Hepatocyte (in vitro differentiated cells): ENCODE measurements around the gene C6orf52. TPM values are rescaled to one million over a fixed set of nuclear protein-coding genes. Genes with fewer than 3 reads are reported as not detected.
A peak's percentile ranks its signal among the peaks of the same experiment; 100 is the strongest.

Experiments
- DNase-seq: peaks from one replicate; pipeline ENCODE4 v3.0.0-alpha.2; 2016; ENCODE audit warnings: low spot score
- H2AFZ ChIP-seq: fragments of 200-600 bp; sonication (generic); 2 replicates; pipeline ENCODE4 v1.6.0; 2016; ENCODE audit warnings: antibody characterized with exemption, mild to moderate bottlenecking
- H3K27ac ChIP-seq: fragments of 200-600 bp; sonication (generic); 2 replicates; pipeline ENCODE4 v1.5.1; 2016; ENCODE audit warnings: mild to moderate bottlenecking
- H3K27me3 ChIP-seq: fragments of 200-600 bp; sonication (generic); 2 replicates; pipeline ENCODE4 v1.6.1; 2016
- H3K36me3 ChIP-seq: fragments of 200-600 bp; sonication (generic); replicated peaks from 2 replicates; pipeline ENCODE4 v1.5.1; 2016; ENCODE audit warnings: low read depth; ENCODE audit not compliant: insufficient read depth
- H3K4me1 ChIP-seq: fragments of 200-600 bp; sonication (generic); 2 replicates; pipeline ENCODE4 v1.5.1; 2016; ENCODE audit warnings: mild to moderate bottlenecking, moderate library complexity; ENCODE audit not compliant: insufficient read depth
- H3K4me2 ChIP-seq: fragments of 200-600 bp; sonication (generic); 2 replicates; pipeline ENCODE4 v1.6.0; 2016
- H3K4me3 ChIP-seq: fragments of 200-600 bp; sonication (generic); 2 replicates; pipeline ENCODE4 v1.5.1; 2016; ENCODE audit warnings: mild to moderate bottlenecking
- H3K79me2 ChIP-seq: fragments of 200-600 bp; sonication (generic); 2 replicates; pipeline ENCODE4 v1.6.0; 2017; ENCODE audit warnings: mild to moderate bottlenecking
- H3K9me2 ChIP-seq: fragments of 200-600 bp; sonication (generic); replicated peaks from 2 replicates; pipeline ENCODE4 v1.6.0; 2017; ENCODE audit warnings: mild to moderate bottlenecking; ENCODE audit not compliant: insufficient read depth
- H3K9me3 ChIP-seq: fragments of 200-600 bp; sonication (generic); 2 replicates; pipeline ENCODE4 v1.5.1; 2016; ENCODE audit warnings: low read depth, mild to moderate bottlenecking
- H4K20me1 ChIP-seq: fragments of 200-600 bp; sonication (generic); 2 replicates; pipeline ENCODE4 v1.6.0; 2016; ENCODE audit warnings: mild to moderate bottlenecking; ENCODE audit not compliant: insufficient read depth, poor library complexity, severe bottlenecking
- CTCF ChIP-seq: fragments of 200-600 bp; sonication (generic); IDR thresholded peaks from 2 replicates; pipeline ENCODE4 v1.5.1; 2016; ENCODE audit warnings: antibody characterized with exemption, mild to moderate bottlenecking; ENCODE audit not compliant: poor library complexity
- EZH2 ChIP-seq: fragments of 200-600 bp; sonication (generic); IDR thresholded peaks from 2 replicates; pipeline ENCODE4 v1.6.1; 2016; ENCODE audit warnings: antibody characterized with exemption, mild to moderate bottlenecking, borderline replicate concordance
- EZH2phosphoT487 ChIP-seq: fragments of 200-600 bp; sonication (generic); IDR thresholded peaks from one replicate; pipeline ENCODE4 v1.6.1; 2018; ENCODE audit warnings: antibody characterized with exemption, mild to moderate bottlenecking, low read depth, moderate library complexity; ENCODE audit not compliant: unreplicated experiment, severe bottlenecking
- WGBS: methylation state at CpG from one replicate; pipeline ENCODE4 v1.1.6; 2016; ENCODE audit warnings: low lambda C conversion rate; ENCODE audit errors: missing lambda C conversion rate; 5-methylcytosine and 5-hydroxymethylcytosine counted together
- polyA plus RNA-seq: library from polyadenylated mRNA; unstranded; fragments of >200 nt; fragmentation: Nextera tagmentation; extraction: Ambion mirVana; gene quantifications from 2 replicates; pipeline ENCODE4 v1.2.1, GENCODE V29; 2016
- total RNA-seq: library from RNA; depleted of rRNA; stranded (reverse); fragments of >200 nt; gene quantifications from 2 replicates; pipeline ENCODE4 v1.2.3, GENCODE V29; 2014

C6orf52 gene
- total and polyA plus RNA-seq, 2 experiments from 2014 or later, result 1.2 to 6.8 TPM

- H3K9me2 ChIP-seq, result no peaks in the 10 kb centered on the region
- peak overlapping the region; percentile 91 for H3K4me2 ChIP-seq
- H3K4me1 ChIP-seq, result peaks cover 39% of the 10 kb centered on the region
- H2AFZ ChIP-seq, result peak overlapping the region; percentile 34
- peak; percentile 45 for DNase-seq
- peaks cover 54% of the 10 kb centered on the region for H3K79me2 ChIP-seq
- no peaks in the 10 kb centered on the region for H3K27me3 ChIP-seq
- H3K9me3 ChIP-seq, result no peaks in the 10 kb centered on the region
- no peak for TF ChIP-seq EZH2phosphoT487
- no peak for TF ChIP-seq EZH2
- no peak for TF ChIP-seq CTCF
- peak overlapping the region; percentile 90 for H3K27ac ChIP-seq
- H3K36me3 ChIP-seq, result no peaks in the 10 kb centered on the region
- peak overlapping the region; percentile 93 for H3K4me3 ChIP-seq
- H4K20me1 ChIP-seq, result no peaks in the 10 kb centered on the region
- 28% methylated on average over 8 of the region's 8 CpGs for WGBS
These were observed 1.4 kb downstream of the C6orf52 start for GRCh38 chr6:10692965-10693538.

- no peaks in the 10 kb centered on the region for H4K20me1 ChIP-seq
- H2AFZ ChIP-seq, result peak overlapping the region; percentile 29
- WGBS, result 24% methylated on average over 15 of the region's 15 CpGs
- H3K4me3 ChIP-seq, result peak overlapping the region; percentile 4
- H3K27ac ChIP-seq, result peak overlapping the region; percentile 90
- no peaks in the 10 kb centered on the region for H3K9me3 ChIP-seq
- peaks cover 40% of the 10 kb centered on the region for H3K4me1 ChIP-seq
- no peaks in the 10 kb centered on the region for H3K27me3 ChIP-seq
- peak overlapping the region; percentile 91 for H3K4me2 ChIP-seq
- H3K9me2 ChIP-seq, result no peaks in the 10 kb centered on the region
- no peaks in the 10 kb centered on the region for H3K36me3 ChIP-seq
- no peak for TF ChIP-seq EZH2
- H3K79me2 ChIP-seq, result peaks cover 33% of the 10 kb centered on the region
- DNase-seq, result peak; percentile 11
These were observed 3.6 kb downstream of the C6orf52 start for GRCh38 chr6:10690651-10691445.

- TF ChIP-seq EZH2 (no peak), CTCF (no peak), EZH2phosphoT487 (no peak)
- DNase-seq, result no peak
- Histone ChIP-seq H3K27ac (no peak overlapping the region), H3K79me2 (peaks cover 11% of the 10 kb centered on the region), H3K4me2 (peak overlapping the region; percentile 63), H3K36me3 (no peaks in the 10 kb centered on the region), H3K4me3 (no peak overlapping the region), H4K20me1 (no peaks in the 10 kb centered on the region), H2AFZ (no peak overlapping the region), H3K9me3 (no peaks in the 10 kb centered on the region), H3K4me1 (peaks cover 30% of the 10 kb centered on the region), H3K27me3 (no peaks in the 10 kb centered on the region), H3K9me2 (no peaks in the 10 kb centered on the region)
- 36% methylated on average over 6 of the region's 6 CpGs for WGBS
These were observed 6.8 kb downstream of the C6orf52 start for GRCh38 chr6:10687582-10687981.

- TF ChIP-seq CTCF, result no peak
- TF ChIP-seq EZH2, result no peak
- no peak for TF ChIP-seq EZH2phosphoT487
- H3K27ac ChIP-seq, result no peak overlapping the region
- no peaks in the 10 kb centered on the region for H3K27me3 ChIP-seq
- DNase-seq, result no peak
- no peaks in the 10 kb centered on the region for H3K9me3 ChIP-seq
- no peak overlapping the region for H2AFZ ChIP-seq
- H3K79me2 ChIP-seq, result peaks cover 4% of the 10 kb centered on the region
- no peak overlapping the region for H3K4me3 ChIP-seq
- peaks cover 30% of the 10 kb centered on the region for H3K4me1 ChIP-seq
- H3K36me3 ChIP-seq, result no peaks in the 10 kb centered on the region
- peak overlapping the region; percentile 63 for H3K4me2 ChIP-seq
- 87% methylated on average over 8 of the region's 8 CpGs for WGBS
- no peaks in the 10 kb centered on the region for H4K20me1 ChIP-seq
- no peaks in the 10 kb centered on the region for H3K9me2 ChIP-seq
These were observed 7.5 kb downstream of the C6orf52 start for GRCh38 chr6:10686901-10687300.
